Right lobe of liver (tissue), 4 donors: ENCODE measurements around the gene MTHFD1L.

Source experiments
- CTCF ChIP-seq, 4 donors: fragments of 200-600 bp in 3 of 4; fragments of 450-650 bp in 1 of 4; IDR thresholded peaks; one replicate each; pipeline versions ENCODE4 v1.5.1 to v1.8.0; 2016 to 2022; ENCODE audit warnings: antibody characterized with exemption in 4 of 4, mild to moderate bottlenecking in 2 of 4
- POLR2A ChIP-seq: fragments of 450-650 bp; IDR thresholded peaks from one replicate; pipeline ENCODE4 v1.6.1; 2017; ENCODE audit warnings: antibody characterized with exemption, mild to moderate bottlenecking
- donor health status: DM: no; HTN: no; CAD: no.
- donor health status: DM: no; HTN: no; CAD: no.
- donor health status: DM: no; HTN: yes; CAD: no.

DNA sequence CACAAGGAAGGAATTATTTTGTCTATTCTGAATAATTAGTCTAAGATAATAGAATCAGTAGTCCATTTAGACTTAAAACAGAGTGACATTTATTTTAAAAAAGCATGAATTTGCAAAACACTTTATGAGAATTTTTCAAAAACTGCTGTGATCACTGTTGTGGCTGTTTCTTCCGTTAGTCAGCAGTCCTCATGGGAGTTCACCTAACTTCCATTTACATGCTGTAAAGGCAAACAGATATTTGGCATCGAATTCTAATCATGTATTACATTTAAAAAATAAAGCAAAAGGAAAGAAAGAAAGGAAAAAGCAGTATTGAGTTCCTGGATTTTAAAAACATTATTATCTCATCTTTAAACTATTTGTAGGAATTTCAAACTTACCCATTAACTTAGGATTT lies 111.8 kb downstream of the MTHFD1L start:
- TF ChIP-seq CTCF (IDR thresholded peaks at IDR 0.05), result no peak
- TF ChIP-seq POLR2A, result no peak
